Stimulated activated CD4-positive, alpha-beta T cell treated with anti-CD3 and anti-CD28 coated beads, Interleukin-1b, Interleukin-23, amount 100 ng/mL, for 24 hours (primary cell): Measurements from ENCODE around the gene MAPT.
A peak's percentile ranks its signal among the peaks of the same experiment; 100 is the strongest.

Source experiments
- DNase-seq, 4 experiments: peaks; one replicate each; pipeline ENCODE4 v3.0.0-alpha.2; 2020; ENCODE audit warnings: low read depth in 4 of 4, low spot score in 1 of 4

MAPT gene

GRCh38 chr17:45986056-45986455 lies 91.7 kb downstream of the MAPT start:
- no peak for DNase-seq

- DNase-seq, result no peak
Observed at GRCh38 chr17:45987706-45988105, 93.4 kb downstream of the MAPT start.

DNA sequence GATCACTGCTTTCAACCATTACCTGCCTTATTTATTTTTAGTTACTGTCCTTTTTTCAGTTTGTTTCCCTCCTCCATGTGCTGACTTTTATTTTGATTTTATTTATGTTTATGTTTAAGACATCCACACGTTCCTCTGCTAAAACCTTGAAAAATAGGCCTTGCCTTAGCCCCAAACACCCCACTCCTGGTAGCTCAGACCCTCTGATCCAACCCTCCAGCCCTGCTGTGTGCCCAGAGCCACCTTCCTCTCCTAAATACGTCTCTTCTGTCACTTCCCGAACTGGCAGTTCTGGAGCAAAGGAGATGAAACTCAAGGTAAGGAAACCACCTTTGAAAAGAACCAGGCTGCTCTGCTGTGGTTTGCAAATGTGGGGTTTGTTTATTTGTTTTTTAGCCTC lies 95.4 kb downstream of the MAPT start:
- no peak for DNase-seq

DNA sequence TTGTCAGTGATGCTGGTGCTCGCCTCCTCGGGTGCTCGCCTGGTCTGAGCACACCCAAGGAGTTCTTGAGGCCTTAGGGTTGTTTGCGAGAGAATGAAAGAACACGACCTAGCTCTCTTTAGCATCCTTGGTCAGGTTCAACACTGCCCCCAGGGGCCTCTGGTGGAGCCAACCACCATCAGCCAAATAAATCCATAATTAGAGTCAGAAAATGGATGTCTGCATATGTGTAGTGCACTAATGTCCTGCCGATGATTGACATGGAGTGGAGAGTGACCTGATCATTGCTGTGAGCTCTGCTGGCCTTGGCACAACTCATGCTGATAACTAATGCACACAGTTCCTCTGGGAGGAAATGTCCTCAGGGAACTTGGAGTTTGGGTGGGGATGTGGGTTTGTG lies 96.5 kb downstream of the MAPT start:
- no peak for DNase-seq

- no peak for DNase-seq
Observed at GRCh38 chr17:45991341-45991740, 97.0 kb downstream of the MAPT start.

DNA sequence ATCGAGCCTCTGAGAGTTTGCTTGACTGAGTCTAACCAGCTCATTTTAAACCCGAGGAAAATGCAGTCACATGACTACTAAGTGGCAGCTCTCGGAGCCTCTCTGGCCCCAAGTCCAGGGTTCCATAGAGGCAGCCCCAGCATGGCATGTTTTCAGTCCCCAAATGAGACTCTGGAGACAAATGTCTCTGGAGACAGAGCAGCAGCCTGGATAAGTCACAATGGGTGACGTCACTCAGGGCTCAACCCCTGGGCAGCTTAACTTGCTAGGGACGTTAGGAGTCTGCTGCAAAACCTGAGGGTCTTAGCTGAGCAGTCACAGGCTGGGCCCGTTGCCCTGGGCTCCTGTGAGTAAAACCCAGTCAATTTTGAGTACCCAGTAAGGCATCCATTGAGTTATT lies 97.8 kb downstream of the MAPT start:
- no peak for DNase-seq

GRCh38 chr17:45992904-45993303 lies 98.5 kb downstream of the MAPT start:
- no peak for DNase-seq

- no peak for DNase-seq
Observed at GRCh38 chr17:45993962-45994627, 99.7 kb downstream of the MAPT start.

DNA sequence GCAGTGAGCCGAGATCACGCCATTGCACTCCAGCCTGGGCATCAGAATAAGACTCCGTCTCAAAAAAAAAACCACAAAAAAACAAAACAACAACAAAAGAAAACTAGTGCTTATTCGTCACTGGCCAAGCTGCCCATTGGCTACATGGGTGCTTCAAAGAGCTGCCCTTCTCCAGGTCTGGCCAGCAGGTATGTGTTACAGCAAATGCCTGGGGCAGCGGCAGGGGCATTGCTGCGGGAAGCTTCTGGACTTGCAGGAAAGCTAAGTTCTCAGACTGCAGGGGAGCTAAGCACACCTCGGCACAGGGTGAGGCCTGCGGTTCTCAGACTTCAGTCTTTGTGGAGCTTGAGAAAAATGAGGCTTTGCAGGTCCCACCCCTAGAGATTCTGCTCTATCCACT lies 100.6 kb downstream of the MAPT start:
- no peak for DNase-seq

DNA sequence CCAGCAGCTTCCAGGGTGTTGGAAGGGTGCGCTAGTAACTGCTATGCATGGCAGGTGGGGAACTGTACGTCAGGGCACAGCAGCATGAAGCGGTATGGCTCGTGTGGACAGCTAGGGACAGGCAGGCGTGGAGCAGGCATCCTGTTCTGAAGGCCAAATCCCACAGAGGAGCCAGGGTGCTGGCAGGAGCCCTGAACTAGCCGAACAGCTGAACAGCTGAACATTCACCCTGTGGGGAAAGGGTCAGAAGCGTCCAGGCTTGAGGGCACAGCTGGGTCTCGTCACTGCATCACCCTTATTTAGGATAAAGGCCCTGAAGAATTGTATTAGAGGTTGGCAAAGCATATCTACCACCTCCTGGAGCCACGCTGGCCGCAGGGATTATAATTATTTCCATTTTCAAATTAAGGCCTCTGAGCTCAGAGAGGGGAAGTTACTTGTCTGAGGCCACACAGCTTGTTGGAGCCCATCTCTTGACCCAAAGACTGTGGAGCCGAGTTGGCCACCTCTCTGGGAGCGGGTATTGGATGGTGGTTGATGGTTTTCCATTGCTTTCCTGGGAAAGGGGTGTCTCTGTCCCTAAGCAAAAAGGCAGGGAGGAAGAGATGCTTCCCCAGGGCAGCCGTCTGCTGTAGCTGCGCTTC lies 101.4 kb downstream of the MAPT start:
- DNase-seq, result no peak

DNA sequence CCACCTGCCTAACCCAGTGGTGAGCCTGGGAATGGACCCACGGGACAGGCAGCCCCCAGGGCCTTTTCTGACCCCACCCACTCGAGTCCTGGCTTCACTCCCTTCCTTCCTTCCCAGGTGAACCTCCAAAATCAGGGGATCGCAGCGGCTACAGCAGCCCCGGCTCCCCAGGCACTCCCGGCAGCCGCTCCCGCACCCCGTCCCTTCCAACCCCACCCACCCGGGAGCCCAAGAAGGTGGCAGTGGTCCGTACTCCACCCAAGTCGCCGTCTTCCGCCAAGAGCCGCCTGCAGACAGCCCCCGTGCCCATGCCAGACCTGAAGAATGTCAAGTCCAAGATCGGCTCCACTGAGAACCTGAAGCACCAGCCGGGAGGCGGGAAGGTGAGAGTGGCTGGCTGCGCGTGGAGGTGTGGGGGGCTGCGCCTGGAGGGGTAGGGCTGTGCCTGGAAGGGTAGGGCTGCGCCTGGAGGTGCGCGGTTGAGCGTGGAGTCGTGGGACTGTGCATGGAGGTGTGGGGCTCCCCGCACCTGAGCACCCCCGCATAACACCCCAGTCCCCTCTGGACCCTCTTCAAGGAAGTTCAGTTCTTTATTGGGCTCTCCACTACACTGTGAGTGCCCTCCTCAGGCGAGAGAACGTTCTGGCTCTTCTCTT lies 102.1 kb downstream of the MAPT start:
- no peak for DNase-seq

DNA sequence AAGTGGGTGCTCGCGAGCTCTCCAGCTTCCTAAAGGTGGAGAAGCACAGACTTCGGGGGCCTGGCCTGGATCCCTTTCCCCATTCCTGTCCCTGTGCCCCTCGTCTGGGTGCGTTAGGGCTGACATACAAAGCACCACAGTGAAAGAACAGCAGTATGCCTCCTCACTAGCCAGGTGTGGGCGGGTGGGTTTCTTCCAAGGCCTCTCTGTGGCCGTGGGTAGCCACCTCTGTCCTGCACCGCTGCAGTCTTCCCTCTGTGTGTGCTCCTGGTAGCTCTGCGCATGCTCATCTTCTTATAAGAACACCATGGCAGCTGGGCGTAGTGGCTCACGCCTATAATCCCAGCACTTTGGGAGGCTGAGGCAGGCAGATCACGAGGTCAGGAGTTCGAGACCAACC lies 102.8 kb downstream of the MAPT start:
- DNase-seq, result no peak

DNA sequence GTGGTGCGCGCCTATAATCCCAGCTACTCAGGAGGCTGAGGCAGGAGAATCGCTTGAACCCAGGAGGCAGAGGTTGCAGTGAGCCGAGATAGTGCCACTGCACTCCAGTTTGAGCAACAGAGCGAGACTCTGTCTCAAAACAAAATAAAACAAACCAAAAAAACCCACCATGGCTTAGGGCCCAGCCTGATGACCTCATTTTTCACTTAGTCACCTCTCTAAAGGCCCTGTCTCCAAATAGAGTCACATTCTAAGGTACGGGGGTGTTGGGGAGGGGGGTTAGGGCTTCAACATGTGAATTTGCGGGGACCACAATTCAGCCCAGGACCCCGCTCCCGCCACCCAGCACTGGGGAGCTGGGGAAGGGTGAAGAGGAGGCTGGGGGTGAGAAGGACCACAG lies 103.3 kb downstream of the MAPT start:
- DNase-seq, result no peak

DNA sequence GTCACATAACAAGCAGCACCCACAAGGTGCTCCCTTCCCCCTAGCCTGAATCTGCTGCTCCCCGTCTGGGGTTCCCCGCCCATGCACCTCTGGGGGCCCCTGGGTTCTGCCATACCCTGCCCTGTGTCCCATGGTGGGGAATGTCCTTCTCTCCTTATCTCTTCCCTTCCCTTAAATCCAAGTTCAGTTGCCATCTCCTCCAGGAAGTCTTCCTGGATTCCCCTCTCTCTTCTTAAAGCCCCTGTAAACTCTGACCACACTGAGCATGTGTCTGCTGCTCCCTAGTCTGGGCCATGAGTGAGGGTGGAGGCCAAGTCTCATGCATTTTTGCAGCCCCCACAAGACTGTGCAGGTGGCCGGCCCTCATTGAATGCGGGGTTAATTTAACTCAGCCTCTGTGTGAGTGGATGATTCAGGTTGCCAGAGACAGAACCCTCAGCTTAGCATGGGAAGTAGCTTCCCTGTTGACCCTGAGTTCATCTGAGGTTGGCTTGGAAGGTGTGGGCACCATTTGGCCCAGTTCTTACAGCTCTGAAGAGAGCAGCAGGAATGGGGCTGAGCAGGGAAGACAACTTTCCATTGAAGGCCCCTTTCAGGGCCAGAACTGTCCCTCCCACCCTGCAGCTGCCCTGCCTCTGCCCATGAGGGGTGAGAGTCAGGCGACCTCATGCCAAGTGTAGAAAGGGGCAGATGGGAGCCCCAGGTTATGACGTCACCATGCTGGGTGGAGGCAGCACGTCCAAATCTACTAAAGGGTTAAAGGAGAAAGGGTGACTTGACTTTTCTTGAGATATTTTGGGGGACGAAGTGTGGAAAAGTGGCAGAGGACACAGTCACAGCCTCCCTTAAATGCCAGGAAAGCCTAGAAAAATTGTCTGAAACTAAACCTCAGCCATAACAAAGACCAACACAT lies 104.9 kb downstream of the MAPT start, which contains the start of gene STH:
STH (plus strand) TSS at position 264 of the 913 bp plus-strand sequence; CDS start at position 294, 30 bp downstream.
- DNase-seq, result no peak

DNA sequence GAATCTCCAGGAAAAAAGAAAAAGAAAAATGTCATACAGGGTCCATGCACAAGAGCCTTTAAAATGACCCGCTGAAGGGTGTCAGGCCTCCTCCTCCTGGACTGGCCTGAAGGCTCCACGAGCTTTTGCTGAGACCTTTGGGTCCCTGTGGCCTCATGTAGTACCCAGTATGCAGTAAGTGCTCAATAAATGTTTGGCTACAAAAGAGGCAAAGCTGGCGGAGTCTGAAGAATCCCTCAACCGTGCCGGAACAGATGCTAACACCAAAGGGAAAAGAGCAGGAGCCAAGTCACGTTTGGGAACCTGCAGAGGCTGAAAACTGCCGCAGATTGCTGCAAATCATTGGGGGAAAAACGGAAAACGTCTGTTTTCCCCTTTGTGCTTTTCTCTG lies 105.5 kb downstream of the MAPT start:
- DNase-seq, result no peak

GRCh38 chr17:46000292-46000691 lies 105.9 kb downstream of the MAPT start:
- DNase-seq, result no peak

DNA sequence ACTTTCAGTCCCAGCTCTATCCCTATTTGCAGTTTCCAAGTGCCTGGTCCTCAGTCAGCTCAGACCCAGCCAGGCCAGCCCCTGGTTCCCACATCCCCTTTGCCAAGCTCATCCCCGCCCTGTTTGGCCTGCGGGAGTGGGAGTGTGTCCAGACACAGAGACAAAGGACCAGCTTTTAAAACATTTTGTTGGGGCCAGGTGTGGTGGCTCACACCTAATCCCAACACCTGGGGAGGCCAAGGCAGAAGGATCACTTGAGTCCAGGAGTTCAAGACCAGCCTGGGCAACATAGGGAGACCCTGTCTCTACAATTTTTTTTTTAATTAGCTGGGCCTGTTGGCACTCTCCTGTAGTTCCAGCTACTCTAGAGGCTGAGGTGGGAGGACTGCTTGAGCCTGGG lies 106.4 kb downstream of the MAPT start:
- DNase-seq, result no peak

GRCh38 chr17:46001390-46002310 lies 107.3 kb downstream of the MAPT start:
- DNase-seq, result no peak

DNA sequence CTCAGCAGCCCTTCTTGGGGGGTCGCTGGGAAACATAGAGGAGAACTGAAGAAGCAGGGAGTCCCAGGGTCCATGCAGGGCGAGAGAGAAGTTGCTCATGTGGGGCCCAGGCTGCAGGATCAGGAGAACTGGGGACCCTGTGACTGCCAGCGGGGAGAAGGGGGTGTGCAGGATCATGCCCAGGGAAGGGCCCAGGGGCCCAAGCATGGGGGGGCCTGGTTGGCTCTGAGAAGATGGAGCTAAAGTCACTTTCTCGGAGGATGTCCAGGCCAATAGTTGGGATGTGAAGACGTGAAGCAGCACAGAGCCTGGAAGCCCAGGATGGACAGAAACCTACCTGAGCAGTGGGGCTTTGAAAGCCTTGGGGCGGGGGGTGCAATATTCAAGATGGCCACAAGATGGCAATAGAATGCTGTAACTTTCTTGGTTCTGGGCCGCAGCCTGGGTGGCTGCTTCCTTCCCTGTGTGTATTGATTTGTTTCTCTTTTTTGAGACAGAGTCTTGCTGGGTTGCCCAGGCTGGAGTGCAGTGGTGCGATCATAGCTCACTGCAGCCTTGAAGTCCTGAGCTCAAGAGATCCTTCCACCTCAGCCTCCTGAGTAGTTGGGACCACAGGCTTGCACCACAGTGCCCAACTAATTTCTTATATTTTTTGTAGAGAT lies 108.1 kb downstream of the MAPT start:
- peak; percentile 40 to 74 (median 56) for DNase-seq

- DNase-seq, result no peak
Observed at GRCh38 chr17:46002973-46003316, 108.6 kb downstream of the MAPT start.
